Body of pancreas (tissue), 4 donors: ENCODE results near the gene ADGRF5.

ENCODE experiments used
- CTCF ChIP-seq, 7 experiments: fragments of 450-650 bp in 4 of 7; fragments of 200-600 bp in 3 of 7; sonication (generic) in 3 of 7; IDR thresholded peaks; one replicate each; pipeline ENCODE4 v1.5.1; 2016 to 2019; ENCODE audit warnings: antibody characterized with exemption in 7 of 7
- POLR2A ChIP-seq, 3 donors: fragments of 450-650 bp; IDR thresholded peaks; one replicate each; pipeline ENCODE4 v1.6.1; 2016; ENCODE audit warnings: antibody characterized with exemption in 3 of 3, mild to moderate bottlenecking in 2 of 3

GRCh38 chr6:46899659-46900058 is 22.1 kb downstream of the ADGRF5 start:
- no peak for TF ChIP-seq POLR2A (IDR thresholded peaks at IDR 0.05)
- TF ChIP-seq CTCF (IDR thresholded peaks at IDR 0.05), result no peak
